Gastrocnemius medialis (tissue), 4 donors: ENCODE data around the gene FFAR4.

Experiments used
- CTCF ChIP-seq, 5 experiments: fragments of 450-650 bp in 3 of 5; fragments of 200-600 bp in 2 of 5; sonication (generic) in 2 of 5; IDR thresholded peaks in 4 of 5; conservative IDR thresholded peaks in 1 of 5; 1 replicate in 4 of 5; 2 replicates in 1 of 5; pipeline ENCODE4 v1.5.1; 2016 to 2019; ENCODE audit warnings: antibody characterized with exemption in 5 of 5, mild to moderate bottlenecking in 3 of 5, moderate library complexity in 3 of 5
- POLR2A ChIP-seq, 2 donors: fragments of 450-650 bp; IDR thresholded peaks; one replicate each; pipeline ENCODE4 v1.6.1; 2017; ENCODE audit warnings: antibody characterized with exemption in 2 of 2, mild to moderate bottlenecking in 2 of 2, moderate library complexity in 2 of 2

- TF ChIP-seq CTCF (IDR thresholded peaks at IDR 0.05 in 4 of 5, conservative IDR thresholded peaks at IDR 0.05 in 1 of 5) (no peak), POLR2A (IDR thresholded peaks at IDR 0.05) (no peak)
These were observed 34.8 kb downstream of the FFAR4 start, which contains the start of gene RBP4 for GRCh38 chr10:93601146-93601773.
